Cardiac fibroblast (primary cell): Measurements from ENCODE around the gene PRRT1.
A peak's percentile ranks its signal among the peaks of the same experiment; 100 is the strongest.
"Not testable (repeated sequence)": the region's sequence is repeated elsewhere in the genome, so short reads cannot be mapped to it uniquely, and the experiment has no call there.

Source experiments
- DNase-seq, 2 donors: peaks; one replicate each; pipeline versions ENCODE4 v3.0.0 to v3.0.0-alpha.2; 2010; ENCODE audit warnings: low read depth in 2 of 2
- H3K4me3 ChIP-seq, 2 donors: replicated peaks in 1 of 2; 1 replicate in 1 of 2; 2 replicates in 1 of 2; pipeline ENCODE4 v1.5.1; 2011; ENCODE audit warnings: low read depth in 2 of 2, low read length in 2 of 2, mild to moderate bottlenecking in 2 of 2, moderate library complexity in 1 of 2
- TF ChIP-seq, protein P1 (sequence below): IDR thresholded peaks from one replicate; pipeline ENCODE4 v1.5.1; 2011; ENCODE audit warnings: low read depth, mild to moderate bottlenecking, low read length, inconsistent platforms

The PRRT1 gene

DNA sequence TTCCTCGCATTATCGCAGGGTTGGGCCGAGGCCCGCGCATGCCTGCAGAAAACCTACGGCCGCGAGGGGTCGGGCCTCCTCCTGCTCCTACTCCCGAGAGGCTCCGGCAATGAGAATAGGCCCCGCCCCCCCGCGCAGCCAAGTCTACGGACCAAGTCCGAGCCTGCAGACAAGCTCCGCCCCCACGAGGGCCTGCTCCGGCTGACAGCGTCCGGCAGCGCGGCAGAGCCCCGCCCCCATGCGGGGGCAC lies 43.8 kb upstream of the PRRT1 start:
- TF ChIP-seq, protein P1, sequence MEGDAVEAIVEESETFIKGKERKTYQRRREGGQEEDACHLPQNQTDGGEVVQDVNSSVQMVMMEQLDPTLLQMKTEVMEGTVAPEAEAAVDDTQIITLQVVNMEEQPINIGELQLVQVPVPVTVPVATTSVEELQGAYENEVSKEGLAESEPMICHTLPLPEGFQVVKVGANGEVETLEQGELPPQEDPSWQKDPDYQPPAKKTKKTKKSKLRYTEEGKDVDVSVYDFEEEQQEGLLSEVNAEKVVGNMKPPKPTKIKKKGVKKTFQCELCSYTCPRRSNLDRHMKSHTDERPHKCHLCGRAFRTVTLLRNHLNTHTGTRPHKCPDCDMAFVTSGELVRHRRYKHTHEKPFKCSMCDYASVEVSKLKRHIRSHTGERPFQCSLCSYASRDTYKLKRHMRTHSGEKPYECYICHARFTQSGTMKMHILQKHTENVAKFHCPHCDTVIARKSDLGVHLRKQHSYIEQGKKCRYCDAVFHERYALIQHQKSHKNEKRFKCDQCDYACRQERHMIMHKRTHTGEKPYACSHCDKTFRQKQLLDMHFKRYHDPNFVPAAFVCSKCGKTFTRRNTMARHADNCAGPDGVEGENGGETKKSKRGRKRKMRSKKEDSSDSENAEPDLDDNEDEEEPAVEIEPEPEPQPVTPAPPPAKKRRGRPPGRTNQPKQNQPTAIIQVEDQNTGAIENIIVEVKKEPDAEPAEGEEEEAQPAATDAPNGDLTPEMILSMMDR, result peak; percentile 63
- peak overlapping the region in 1 of 2 donors; percentile 84 for H3K4me3 ChIP-seq
- peak; percentile 100 for DNase-seq

DNA sequence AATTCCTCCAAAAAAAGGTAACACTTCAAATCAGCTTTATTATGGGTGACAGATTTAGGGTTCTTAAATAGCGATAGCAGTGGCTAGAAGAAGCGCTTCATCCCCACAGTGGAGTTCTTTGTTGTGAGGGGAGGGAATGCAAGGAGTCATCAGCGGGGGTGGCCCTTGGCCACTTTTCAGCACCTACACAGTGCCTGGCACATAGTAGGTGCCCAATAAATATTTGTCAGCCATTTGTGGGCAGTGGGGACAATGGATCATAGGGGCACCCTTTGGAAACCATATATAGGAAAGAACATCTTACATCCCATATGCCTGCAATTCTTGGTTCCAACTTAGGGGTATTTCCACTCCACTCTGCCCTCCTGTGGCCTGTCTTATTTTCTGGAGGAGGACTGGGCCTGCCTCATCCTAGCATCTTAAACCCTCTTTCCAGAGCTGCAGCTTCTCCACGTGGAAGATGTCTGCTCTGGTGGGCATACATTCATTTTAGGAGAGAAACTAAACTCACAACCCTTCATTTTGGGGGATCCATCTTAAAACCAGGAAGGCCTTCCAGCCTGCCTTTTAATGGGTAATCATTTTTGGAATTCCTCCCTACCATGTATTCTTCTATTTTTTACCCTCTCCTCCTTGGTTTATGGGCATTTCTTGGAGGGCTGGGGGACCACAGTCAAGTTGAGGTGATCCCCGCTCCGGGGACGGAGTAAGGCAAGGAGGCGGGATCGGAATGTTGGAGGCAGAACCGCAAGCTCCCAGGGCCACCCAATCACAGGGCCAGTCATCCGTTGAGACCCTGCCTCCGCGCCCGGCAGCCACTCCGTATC lies 43.3 kb upstream of the PRRT1 start:
- peak overlapping the region; percentile 41 to 51 for H3K4me3 ChIP-seq
- TF ChIP-seq, protein P1, result peak; percentile 61
- DNase-seq, result peak; percentile 78 to 79

DNA sequence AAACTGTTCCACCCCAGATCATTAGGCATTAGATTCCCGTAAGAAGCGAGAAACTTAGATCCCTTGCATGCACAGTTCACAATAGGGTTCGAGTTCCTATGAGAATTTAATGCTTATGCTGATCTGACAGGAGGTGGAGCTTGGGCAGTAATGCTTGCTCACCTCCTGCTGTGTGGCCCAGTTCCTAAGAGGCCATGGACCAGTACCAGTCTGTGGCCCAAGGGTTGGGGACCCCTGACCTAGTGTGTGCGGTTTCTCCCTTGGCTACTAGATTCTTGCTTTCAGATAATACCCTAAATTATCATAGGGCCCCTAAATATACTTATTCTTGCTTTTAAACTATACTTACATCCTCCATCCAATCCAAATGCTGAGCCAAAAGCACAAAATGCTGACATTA lies 42.6 kb upstream of the PRRT1 start:
- TF ChIP-seq, protein P1, result no peak
- no peak overlapping the region for H3K4me3 ChIP-seq
- DNase-seq, result no peak

DNA sequence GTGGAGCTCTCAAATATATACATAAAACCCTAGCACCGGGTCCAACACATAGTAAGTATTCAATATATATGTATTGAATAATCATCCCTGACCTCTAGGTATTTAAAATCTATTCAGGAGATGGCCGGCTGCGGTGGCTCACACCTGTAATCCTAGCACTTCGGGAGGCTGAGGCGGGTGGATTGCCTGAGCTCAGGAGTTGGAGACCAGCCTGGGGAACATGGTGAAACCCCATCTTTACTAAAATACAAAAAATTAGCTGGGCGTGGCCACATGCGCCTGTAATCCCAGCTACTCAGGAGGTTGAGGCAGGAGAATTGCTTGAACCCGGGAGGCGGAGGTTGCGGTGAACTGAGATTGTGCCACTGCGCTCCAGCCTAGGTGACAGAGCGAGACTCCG lies 41.4 kb upstream of the PRRT1 start:
- H3K4me3 ChIP-seq, DNase-seq: not testable (repeated sequence)

DNA sequence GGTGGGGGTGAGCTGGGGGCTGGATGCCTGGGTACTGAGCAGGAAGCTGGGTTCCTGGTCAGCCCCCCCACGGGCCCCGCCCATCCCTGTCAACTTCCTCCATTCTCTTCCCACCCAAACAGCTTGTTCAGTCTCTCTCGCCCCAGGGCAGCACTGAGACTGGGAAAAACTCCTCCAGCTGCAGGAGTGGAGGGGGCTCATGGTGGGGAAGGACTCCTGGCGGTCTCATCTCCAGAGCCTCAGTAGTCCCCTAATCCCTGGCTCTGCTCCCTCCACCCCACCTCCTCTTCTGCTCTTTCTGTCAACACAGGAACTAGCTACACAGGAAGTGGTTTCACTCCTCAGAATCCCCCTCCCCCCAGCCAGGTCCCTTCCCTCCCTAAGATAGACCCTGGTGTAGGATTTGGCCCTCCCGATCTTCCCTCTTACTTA lies 40.9 kb upstream of the PRRT1 start, which contains the start of gene GPSM3:
Gene GPSM3, minus strand, starts transcription at position 36 of the 432 bp plus-strand sequence. CDS start 130 bp downstream, outside the sequence.
- H3K4me3 ChIP-seq, result peak within 1 kb of the TSS in 1 of 2 donors; percentile 14
- peak; percentile 37 to 55 for DNase-seq
- TF ChIP-seq, protein P1, result no peak

DNA sequence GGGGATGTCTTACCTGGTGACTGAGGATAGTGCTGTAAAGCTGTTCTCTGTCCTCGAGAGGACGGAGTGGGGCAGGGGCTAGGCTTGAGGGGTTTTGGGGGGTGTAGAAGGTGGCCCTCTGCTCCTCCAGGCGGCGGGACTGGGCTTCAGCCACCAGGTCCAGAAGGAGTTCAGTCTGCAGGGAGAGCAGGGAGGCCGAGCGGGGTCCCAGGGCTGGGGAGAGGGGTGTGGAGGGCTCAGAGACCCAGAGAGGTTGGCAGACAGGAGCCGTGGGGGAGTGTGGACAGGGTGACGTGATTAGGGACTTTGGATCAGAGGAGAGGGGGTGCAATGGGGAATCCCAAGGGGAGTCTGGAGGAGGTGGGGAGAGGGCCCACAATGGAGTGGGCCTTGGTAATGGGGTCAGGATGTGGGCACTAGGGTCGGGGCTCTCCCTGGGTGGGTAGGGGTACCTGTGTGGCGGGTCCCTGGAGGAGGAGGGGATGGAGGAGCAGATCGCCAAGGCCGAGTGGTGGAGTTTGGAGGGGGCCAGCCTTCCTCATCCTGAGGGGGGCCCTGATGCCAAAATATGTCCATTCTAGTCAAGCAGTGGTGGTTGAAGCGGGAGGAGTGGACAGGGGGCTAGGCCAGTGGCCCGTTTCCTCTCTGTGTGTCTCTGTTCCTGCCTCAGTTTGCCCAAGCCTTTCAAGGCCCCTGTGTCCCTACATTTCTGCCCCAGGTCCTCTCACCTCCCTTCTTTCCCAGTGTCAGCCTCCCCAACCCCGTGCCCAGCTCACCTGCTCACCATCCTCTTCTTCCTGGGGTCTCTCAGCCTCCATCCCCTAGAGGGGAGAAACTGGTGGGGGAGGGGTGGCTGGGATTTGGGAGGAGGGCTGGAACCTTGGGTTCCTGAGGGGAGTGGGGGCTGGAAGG lies 40.2 kb upstream of the PRRT1 start:
- DNase-seq, result no peak

More for the DNA sequence above, 40.2 kb upstream of the PRRT1 start:
- TF ChIP-seq, protein P1, result no peak
- H3K4me3 ChIP-seq, result peak overlapping the region in 1 of 2 donors; percentile 14
